GM12878 (cell line): ENCODE results near the gene FAM222B. TPM values are rescaled to one million over a fixed set of nuclear protein-coding genes. Genes with fewer than 3 reads are reported as not detected.

ENCODE experiments used
- ATAC-seq: fragments of 200-7000 bp; cut with Tn5 transposase; 3 replicates; pipeline ENCODE4 v1.9.1; 2020; ENCODE audit warnings: mild to moderate bottlenecking, moderate library complexity
- BruUV-seq: library from RNA; stranded (reverse); fragments of 400-500 nt; replicated peaks from 2 replicates; lab custom pipeline; 2021; lab: Mats Ljungman, UMichigan
- CTCF ChIA-PET: fragments of 300-600 bp; sonication (Branson Sonifier 250); formaldehyde crosslinking; extraction: SDS; loops from one replicate; lab custom pipeline; 2021; ENCODE audit warnings: inconsistent platforms; lab: Yijun Ruan, JAX
- POLR2A ChIA-PET: fragments of 350-600 bp; formaldehyde crosslinking; extraction: SDS; loops from one replicate; lab custom pipeline; 2021; ENCODE audit warnings: inconsistent platforms; lab: Charles Lee
- RAD21 ChIA-PET: fragments of 300-600 bp; sonication (Branson Sonifier 250); formaldehyde crosslinking; loops from one replicate; lab custom pipeline; 2023; ENCODE audit warnings: antibody characterized with exemption; ENCODE audit not compliant: unreplicated experiment; lab: Charles Lee
- SMC1A ChIA-PET: fragments of 300-600 bp; sonication (Branson Sonifier 250); formaldehyde crosslinking; loops from one replicate; lab custom pipeline; 2023; ENCODE audit not compliant: unreplicated experiment, uncharacterized antibody; lab: Charles Lee
- DNase-seq: peaks from one replicate; pipeline ENCODE4 v3.0.0-alpha.2; 2011; ENCODE audit warnings: low read depth, low spot score
- FAIRE-seq: peaks from 3 replicates; lab custom pipeline; 2011; peaks lifted over from hg19 to GRCh38; lab: Jason Lieb, UNC
- H2AFZ ChIP-seq: 2 replicates; pipeline ENCODE4 v1.6.0; 2011; ENCODE audit warnings: low read depth, low read length, control low read depth; ENCODE audit not compliant: control insufficient read depth
- H3K27ac ChIP-seq: 2 replicates; pipeline ENCODE4 v1.5.1; 2011; ENCODE audit warnings: control low read depth; ENCODE audit not compliant: control insufficient read depth, insufficient read depth
- H3K27me3 ChIP-seq, 2 experiments: replicated peaks in 1 of 2; 2 replicates each; pipeline versions ENCODE4 v1.6.0 to v1.6.1; 2011; ENCODE audit warnings: low read length in 1 of 2; ENCODE audit not compliant: control insufficient read depth in 2 of 2, insufficient read depth in 2 of 2
- H3K36me3 ChIP-seq, 2 experiments: 2 replicates each; pipeline ENCODE4 v1.5.1; 2011; ENCODE audit warnings: low read length in 1 of 2; ENCODE audit not compliant: control insufficient read depth in 2 of 2, insufficient read depth in 2 of 2
- H3K4me1 ChIP-seq: 2 replicates; pipeline ENCODE4 v1.6.1; 2011; ENCODE audit warnings: mild to moderate bottlenecking, low read length, moderate library complexity, mixed read lengths; ENCODE audit not compliant: control insufficient read depth, insufficient read depth
- H3K4me2 ChIP-seq: 2 replicates; pipeline ENCODE4 v1.6.0; 2011; ENCODE audit warnings: control low read depth; ENCODE audit not compliant: control insufficient read depth, insufficient read depth
- H3K4me3 ChIP-seq: fragments of 200-600 bp; sonication (generic); 2 replicates; pipeline ENCODE4 v1.5.1; 2016
- H3K79me2 ChIP-seq: 2 replicates; pipeline ENCODE4 v1.6.0; 2011; ENCODE audit warnings: low read length; ENCODE audit not compliant: control insufficient read depth, insufficient read depth
- H3K9ac ChIP-seq: 2 replicates; pipeline ENCODE4 v1.8.0; 2011; ENCODE audit warnings: low read length, control low read depth, mixed read lengths; ENCODE audit not compliant: control insufficient read depth, insufficient read depth
- H3K9me3 ChIP-seq: replicated peaks from 3 replicates; pipeline ENCODE4 v1.5.1; 2011; ENCODE audit warnings: mild to moderate bottlenecking, low read length; ENCODE audit not compliant: control insufficient read depth, insufficient read depth
- H4K20me1 ChIP-seq: 2 replicates; pipeline ENCODE4 v1.6.0; 2011; ENCODE audit not compliant: control insufficient read depth, insufficient read depth
- KLF5 ChIP-seq: fragments of 450-650 bp; IDR thresholded peaks from 2 replicates; pipeline ENCODE4 v1.6.1; 2014; ENCODE audit warnings: mild to moderate bottlenecking; ENCODE audit not compliant: partially characterized antibody
- TCF12 ChIP-seq: IDR thresholded peaks from 2 replicates; pipeline ENCODE4 v1.6.1; 2011; ENCODE audit warnings: low read depth, mild to moderate bottlenecking, low read length
- WGBS: methylation state at CpG from one replicate; pipeline ENCODE4 v1.1.6; 2016; ENCODE audit warnings: low lambda C conversion rate; ENCODE audit not compliant: insufficient replicate concordance, insufficient coverage; ENCODE audit errors: missing lambda C conversion rate; 5-methylcytosine and 5-hydroxymethylcytosine counted together
- in situ Hi-C: fragments of 300-500 bp; cut with MboI; formaldehyde crosslinking; loops from 9 replicates; pipeline ENCODE4 v1.14.3; 2018; ENCODE audit warnings: mixed read lengths
- intact Hi-C: fragments of 100-400 bp; cut with micrococcal nuclease; formaldehyde crosslinking; loops from one replicate; pipeline ENCODE4 v1.14.2; 2022; ENCODE audit not compliant: unreplicated experiment
- microRNA counts: library from miRNA; unstranded; fragments of <30 nt; microRNA quantifications from one replicate; lab custom pipeline; 2016
- microRNA-seq: library from miRNA; unstranded; fragments of <30 nt; microRNA quantifications from one replicate; pipeline ENCODE4, GENCODE V29; 2018
- polyA plus RNA-seq, 11 experiments: library from polyadenylated mRNA; depleted of rRNA in 4 of 11; unstranded in 6 of 11; stranded (reverse) in 5 of 11; fragments of >200 nt; fragmentation: Nextera tagmentation in 4 of 11; fragmentation: Illumina TruSeq in 1 of 11; extraction: Ambion mirVana in 4 of 11; extraction: Trizol in 1 of 11; gene quantifications; 1 replicate in 1 of 11; 2 replicates in 10 of 11; pipeline versions ENCODE4 v1.2.1 to v1.2.3, GENCODE V29; 2011 to 2016; ENCODE audit warnings: inconsistent platforms in 2 of 11, missing spikeins in 2 of 11, low read depth in 1 of 11
- small RNA-seq: library from RNA; depleted of rRNA; stranded (forward); fragments of <200 nt; gene quantifications from one replicate; pipeline ENCODE3, GENCODE V24; 2014
- total RNA-seq, 4 experiments: library from RNA; depleted of rRNA in 3 of 4; stranded (reverse); fragments of >200 nt in 3 of 4; fragmentation: Illumina TruSeq in 1 of 4; extraction: Trizol in 1 of 4; gene quantifications; 2 replicates each; pipeline versions ENCODE4 v1.2.1 to v1.2.3, GENCODE V29; 2013 to 2021

FAM222B gene
- total and polyA plus RNA-seq, 10 of the 15 experiments (the other 5 are each of a cell fraction or from before 2014, with no cell fraction given), result 2.8 to 18.3 (median 6.4) TPM

GRCh38 chr17:28706471-28707338 is 135.9 kb downstream of the FAM222B start:
- POLR2A ChIA-PET, result no interaction called here
- H2AFZ ChIP-seq, result no peak overlapping the region
- no TSS peak for BruUV-seq
- no peak overlapping the region for H3K9ac ChIP-seq
- in situ Hi-C loops, result no loop called here
- no peak for ATAC-seq
- intact Hi-C loops, result no loop called here
- H3K9me3 ChIP-seq, result no peaks in the 10 kb centered on the region
- no peak overlapping the region for H3K4me2 ChIP-seq
- H3K27ac ChIP-seq, result no peak overlapping the region
- RAD21 ChIA-PET, result no interaction called here
- TF ChIP-seq TCF12 (no peak), KLF5 (no peak)
- TF ChIP-seq, all 136 proteins: peak for 0
- H4K20me1 ChIP-seq, result no peaks in the 10 kb centered on the region
- SMC1A ChIA-PET, result no interaction called here
- FAIRE-seq (no peak), DNase-seq (no peak)
- H3K36me3 ChIP-seq, result peaks cover 3 to 14% of the 10 kb centered on the region in 2 experiments; a peak in 2 of 4 replicates
- H3K4me1 ChIP-seq, result peaks cover 2% of the 10 kb centered on the region; the same call in 1 of the 2 replicates
- H3K27me3 ChIP-seq, result no peaks in the 10 kb centered on the region
- CTCF ChIA-PET, result interaction anchor here (1.5 kb wide), 1 partner anchor 130 kb away, joined by 3 read pairs; the partner anchor contains the start of gene ALDOC
- 82% methylated on average over 5 of the region's 7 CpGs for WGBS
- H3K4me3 ChIP-seq, result no peak overlapping the region
- no peaks in the 10 kb centered on the region for H3K79me2 ChIP-seq

MicroRNAs encoded within 50 kb of the gene (microRNA counts, 767-probe panel; counts per million panel counts)
- microRNA hsa-miR-144-3p (lab: Ali Mortazavi, UCI) (3,318 counts per million, percentile 91 among the panel's probes with 10 or more counts), microRNA hsa-miR-451a (lab: Ali Mortazavi, UCI) (55.3 counts per million)

Small RNA genes lying within 50 kb of the gene (microRNA-seq; reads per million reads assigned to microRNA genes)
- not detected for gene MIR451B

Small RNA genes lying within 50 kb of the gene (small RNA-seq; reads per million reads assigned to genes)
- gene RF00019 (not detected), gene SNORD42A (not detected), gene SNORD42B (1.1 reads per million, percentile 37 among the genes with 10 or more reads in this experiment), gene SNORD4A (not detected), gene SNORD4B (not detected)

Other genes with a start within 250 kb of the FAM222B start
Only the 7 nearest of the 17 such genes appear.
- gene TLCD1, start 116.6 kb downstream of the FAM222B start, total RNA-seq (2014; rRNA removed), result 8.6 and 10.6 TPM in 2 replicates
- gene TLCD1, start 116.6 kb downstream of the FAM222B start, total RNA-seq (2014; rRNA removed; fragmentation: Illumina TruSeq; extraction: Trizol), result 7.2 and 7.6 TPM in 2 replicates
- gene TLCD1, start 116.6 kb downstream of the FAM222B start, total RNA-seq (2021), result 7.3 and 7.6 TPM in 2 replicates
- 2.1 and 4.0 TPM in 2 replicates for gene TLCD1, start 116.6 kb downstream of the FAM222B start, polyA plus RNA-seq (2011; rRNA removed)
- 7.8 TPM in 2 replicates for gene TLCD1, start 116.6 kb downstream of the FAM222B start, polyA plus RNA-seq (2014; fragmentation: Illumina TruSeq; extraction: Trizol)
- gene TLCD1, start 116.6 kb downstream of the FAM222B start, polyA plus RNA-seq (2014; fragmentation: Nextera tagmentation; extraction: Ambion mirVana), result 1 to 10 TPM; 2.9 to 7.1 TPM
- 13.6 and 14.6 TPM in 2 replicates for gene TLCD1, start 116.6 kb downstream of the FAM222B start, polyA plus RNA-seq (2014; rRNA removed)
- gene TLCD1, start 116.6 kb downstream of the FAM222B start, polyA plus RNA-seq (2016; fragmentation: Nextera tagmentation; extraction: Ambion mirVana), result 10 to 100 TPM; 14.9 to 19.8 TPM
- gene NEK8, start 114.0 kb downstream of the FAM222B start, total RNA-seq (2014; rRNA removed), result 8.8 and 10.5 TPM in 2 replicates
- 6.0 and 6.7 TPM in 2 replicates for gene NEK8, start 114.0 kb downstream of the FAM222B start, total RNA-seq (2014; rRNA removed; fragmentation: Illumina TruSeq; extraction: Trizol)
- gene NEK8, start 114.0 kb downstream of the FAM222B start, total RNA-seq (2021), result 10.1 and 11.0 TPM in 2 replicates
- 7.9 and 13.2 TPM in 2 replicates for gene NEK8, start 114.0 kb downstream of the FAM222B start, polyA plus RNA-seq (2011; rRNA removed)
- 7.5 and 8.5 TPM in 2 replicates for gene NEK8, start 114.0 kb downstream of the FAM222B start, polyA plus RNA-seq (2014; fragmentation: Illumina TruSeq; extraction: Trizol)
- gene NEK8, start 114.0 kb downstream of the FAM222B start, polyA plus RNA-seq (2014; fragmentation: Nextera tagmentation; extraction: Ambion mirVana), result 1 to 10 TPM; 2.3 to 2.9 TPM
- 14.3 and 15.1 TPM in 2 replicates for gene NEK8, start 114.0 kb downstream of the FAM222B start, polyA plus RNA-seq (2014; rRNA removed)
- gene NEK8, start 114.0 kb downstream of the FAM222B start, polyA plus RNA-seq (2016; fragmentation: Nextera tagmentation; extraction: Ambion mirVana), result 10 to 100 TPM; 11.2 to 13.9 TPM
- gene TRAF4, start 98.8 kb downstream of the FAM222B start, total RNA-seq (2014; rRNA removed), result 134 and 151 TPM in 2 replicates
- 56.3 and 61.7 TPM in 2 replicates for gene TRAF4, start 98.8 kb downstream of the FAM222B start, total RNA-seq (2014; rRNA removed; fragmentation: Illumina TruSeq; extraction: Trizol)
- gene TRAF4, start 98.8 kb downstream of the FAM222B start, total RNA-seq (2021), result 171 and 197 TPM in 2 replicates
- gene TRAF4, start 98.8 kb downstream of the FAM222B start, polyA plus RNA-seq (2011; rRNA removed), result 28.0 and 71.2 TPM in 2 replicates
- gene TRAF4, start 98.8 kb downstream of the FAM222B start, polyA plus RNA-seq (2014; fragmentation: Illumina TruSeq; extraction: Trizol), result 30.6 and 73.8 TPM in 2 replicates
- gene TRAF4, start 98.8 kb downstream of the FAM222B start, polyA plus RNA-seq (2014; fragmentation: Nextera tagmentation; extraction: Ambion mirVana), result 1 to 10 TPM; 3.7 to 8.2 TPM
- 152 and 164 TPM in 2 replicates for gene TRAF4, start 98.8 kb downstream of the FAM222B start, polyA plus RNA-seq (2014; rRNA removed)
- gene TRAF4, start 98.8 kb downstream of the FAM222B start, polyA plus RNA-seq (2016; fragmentation: Nextera tagmentation; extraction: Ambion mirVana), result 10 to 100 TPM; 46.2 to 56.6 TPM
- gene ERAL1, start 12.2 kb upstream of the FAM222B start, total RNA-seq (2014; rRNA removed), result 57.1 and 61.2 TPM in 2 replicates
- gene ERAL1, start 12.2 kb upstream of the FAM222B start, total RNA-seq (2014; rRNA removed; fragmentation: Illumina TruSeq; extraction: Trizol), result 24.6 and 27.7 TPM in 2 replicates
- gene ERAL1, start 12.2 kb upstream of the FAM222B start, total RNA-seq (2021), result 66.7 and 67.8 TPM in 2 replicates
- gene ERAL1, start 12.2 kb upstream of the FAM222B start, polyA plus RNA-seq (2011; rRNA removed), result 60.2 and 104 TPM in 2 replicates
- 96.5 and 101 TPM in 2 replicates for gene ERAL1, start 12.2 kb upstream of the FAM222B start, polyA plus RNA-seq (2014; fragmentation: Illumina TruSeq; extraction: Trizol)
- gene ERAL1, start 12.2 kb upstream of the FAM222B start, polyA plus RNA-seq (2014; fragmentation: Nextera tagmentation; extraction: Ambion mirVana), result 100 to 1,000 TPM; 165 to 175 TPM
- gene ERAL1, start 12.2 kb upstream of the FAM222B start, polyA plus RNA-seq (2014; rRNA removed), result 99.5 and 103 TPM in 2 replicates
- 100 to 1,000 TPM; 114 to 132 TPM for gene ERAL1, start 12.2 kb upstream of the FAM222B start, polyA plus RNA-seq (2016; fragmentation: Nextera tagmentation; extraction: Ambion mirVana)
- 79.0 and 79.6 TPM in 2 replicates for gene FLOT2, start 54.9 kb upstream of the FAM222B start, total RNA-seq (2014; rRNA removed)
- 72.0 and 72.5 TPM in 2 replicates for gene FLOT2, start 54.9 kb upstream of the FAM222B start, total RNA-seq (2014; rRNA removed; fragmentation: Illumina TruSeq; extraction: Trizol)
- gene FLOT2, start 54.9 kb upstream of the FAM222B start, total RNA-seq (2021), result 291 and 302 TPM in 2 replicates
- 90.1 and 150 TPM in 2 replicates for gene FLOT2, start 54.9 kb upstream of the FAM222B start, polyA plus RNA-seq (2011; rRNA removed)
- gene FLOT2, start 54.9 kb upstream of the FAM222B start, polyA plus RNA-seq (2014; fragmentation: Illumina TruSeq; extraction: Trizol), result 75.3 and 147 TPM in 2 replicates
- gene FLOT2, start 54.9 kb upstream of the FAM222B start, polyA plus RNA-seq (2014; fragmentation: Nextera tagmentation; extraction: Ambion mirVana), result 100 to 1,000 TPM in 1 of 2 experiments, 10 to 100 TPM in 1; 56.8 to 121 TPM
- gene FLOT2, start 54.9 kb upstream of the FAM222B start, polyA plus RNA-seq (2014; rRNA removed), result 150 and 154 TPM in 2 replicates
- 100 to 1,000 TPM; 237 to 251 TPM for gene FLOT2, start 54.9 kb upstream of the FAM222B start, polyA plus RNA-seq (2016; fragmentation: Nextera tagmentation; extraction: Ambion mirVana)
- 35.3 and 37.1 TPM in 2 replicates for gene DHRS13, start 60.3 kb upstream of the FAM222B start, total RNA-seq (2014; rRNA removed)
- gene DHRS13, start 60.3 kb upstream of the FAM222B start, total RNA-seq (2014; rRNA removed; fragmentation: Illumina TruSeq; extraction: Trizol), result 23.7 and 24.2 TPM in 2 replicates
- gene DHRS13, start 60.3 kb upstream of the FAM222B start, total RNA-seq (2021), result 27.6 and 31.3 TPM in 2 replicates
- 50.6 and 55.2 TPM in 2 replicates for gene DHRS13, start 60.3 kb upstream of the FAM222B start, polyA plus RNA-seq (2011; rRNA removed)
- gene DHRS13, start 60.3 kb upstream of the FAM222B start, polyA plus RNA-seq (2014; fragmentation: Illumina TruSeq; extraction: Trizol), result 17.7 and 19.6 TPM in 2 replicates
- under 1 TPM in 1 of 2 experiments, not detected in 1; 0.18 TPM for gene DHRS13, start 60.3 kb upstream of the FAM222B start, polyA plus RNA-seq (2014; fragmentation: Nextera tagmentation; extraction: Ambion mirVana)
- gene DHRS13, start 60.3 kb upstream of the FAM222B start, polyA plus RNA-seq (2014; rRNA removed), result 37.7 and 38.8 TPM in 2 replicates
- gene DHRS13, start 60.3 kb upstream of the FAM222B start, polyA plus RNA-seq (2016; fragmentation: Nextera tagmentation; extraction: Ambion mirVana), result 10 to 100 TPM; 28.7 to 35.5 TPM
- gene PHF12, start 108.7 kb upstream of the FAM222B start, total RNA-seq (2014; rRNA removed), result 28.6 and 30.1 TPM in 2 replicates
- 15.9 and 18.1 TPM in 2 replicates for gene PHF12, start 108.7 kb upstream of the FAM222B start, total RNA-seq (2014; rRNA removed; fragmentation: Illumina TruSeq; extraction: Trizol)
- gene PHF12, start 108.7 kb upstream of the FAM222B start, total RNA-seq (2021), result 43.9 and 44.2 TPM in 2 replicates
- gene PHF12, start 108.7 kb upstream of the FAM222B start, polyA plus RNA-seq (2011; rRNA removed), result 8.6 and 22.6 TPM in 2 replicates
- gene PHF12, start 108.7 kb upstream of the FAM222B start, polyA plus RNA-seq (2014; fragmentation: Illumina TruSeq; extraction: Trizol), result 24.7 and 27.8 TPM in 2 replicates
- 1 to 10 TPM; 1.3 to 2.3 TPM for gene PHF12, start 108.7 kb upstream of the FAM222B start, polyA plus RNA-seq (2014; fragmentation: Nextera tagmentation; extraction: Ambion mirVana)
- 33.5 and 39.8 TPM in 2 replicates for gene PHF12, start 108.7 kb upstream of the FAM222B start, polyA plus RNA-seq (2014; rRNA removed)
- gene PHF12, start 108.7 kb upstream of the FAM222B start, polyA plus RNA-seq (2016; fragmentation: Nextera tagmentation; extraction: Ambion mirVana), result 10 to 100 TPM; 10.6 to 15.3 TPM